Measurements from ENCODE around the gene GRP. TPM values are rescaled to one million over a fixed set of nuclear protein-coding genes. Genes with fewer than 3 reads are reported as not detected.

Gene GRP
- total and polyA plus RNA-seq, 5 donors from 2014 or later = not detected

DNA sequence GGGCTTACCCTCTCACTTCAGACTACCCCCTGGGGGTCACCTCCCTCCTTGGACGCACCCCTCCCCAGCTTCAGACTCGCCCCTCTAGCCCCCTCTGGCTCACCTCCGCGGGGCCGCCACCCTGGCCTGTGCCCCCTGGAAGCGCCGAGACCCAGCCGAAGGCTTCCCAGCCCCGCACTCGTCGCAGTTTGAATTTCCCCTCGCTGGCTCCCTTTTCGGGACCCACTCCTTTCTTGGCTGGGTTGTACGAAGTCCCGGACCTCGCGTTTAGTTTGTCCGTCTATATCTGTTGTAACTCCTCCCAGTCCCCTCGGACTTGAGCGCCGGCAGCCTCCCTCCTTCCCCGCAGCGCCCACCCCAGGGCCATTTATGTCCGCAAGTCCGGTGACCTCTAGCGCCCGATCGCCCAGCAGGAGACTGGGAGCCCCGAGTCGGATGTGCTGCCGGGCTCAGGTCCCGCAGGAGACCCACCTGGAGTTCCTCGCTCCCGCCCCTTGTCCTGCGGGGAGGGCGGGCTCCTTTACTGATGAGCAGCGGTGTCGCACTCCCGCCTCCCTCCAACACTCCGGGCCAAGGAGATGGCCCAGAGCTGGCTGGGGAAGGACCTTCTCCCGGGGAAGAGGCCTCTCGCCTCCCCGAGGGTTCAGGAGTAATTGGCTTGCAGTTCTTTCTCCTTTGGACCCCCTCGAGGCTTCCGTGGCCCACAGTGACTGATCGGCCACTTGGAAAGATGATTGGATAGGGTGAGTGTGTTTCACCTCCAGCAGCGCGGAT lies 54.0 kb downstream of the GRP start:
- Histone ChIP-seq H3K27ac (ENCODE audit: insufficient read depth, low read length, poor library complexity, severe bottlenecking) (no peak overlapping the region), H3K36me3 (ENCODE audit: control insufficient read depth, insufficient read depth, low read length) (no peaks in the 10 kb centered on the region), H3K4me3 (ENCODE audit: low read depth, low read length) (no peak overlapping the region), H3K4me1 (ENCODE audit: control insufficient read depth, insufficient read depth, low read length, poor library complexity, severe bottlenecking) (peaks cover 24% of the 10 kb centered on the region), H3K27me3 (ENCODE audit: control insufficient read depth, insufficient read depth, low read length) (peaks cover 55% of the 10 kb centered on the region), H3K9me3 (ENCODE audit: control insufficient read depth in 2 of 2, low read length in 2 of 2) (no peaks in the 10 kb centered on the region)
- H3K4me3 Mint-ChIP-seq = peak overlapping the region in 3 of 4 donors; percentile 36 to 83 (median 41)
- H3K4me1 Mint-ChIP-seq = peaks cover 5 to 23% (median 6%) of the 10 kb centered on the region in 4 donors
- ATAC-seq (ENCODE audit: low read depth in 2 of 2) = no peak
- peaks cover 0 to 7% (median 0%) of the 10 kb centered on the region in 7 donors for H3K9me3 Mint-ChIP-seq
- DNase-seq = no peak
- H3K36me3 Mint-ChIP-seq = no peaks in the 10 kb centered on the region
- H3K27me3 Mint-ChIP-seq = peaks cover 84% of the 10 kb centered on the region
- H3K27ac Mint-ChIP-seq = no peak overlapping the region

GRCh38 chr18:59274533-59274928 lies 54.6 kb downstream of the GRP start:
- H3K27ac ChIP-seq (ENCODE audit: insufficient read depth, low read length, poor library complexity, severe bottlenecking) = no peak overlapping the region
- H3K9me3 ChIP-seq (ENCODE audit: control insufficient read depth in 2 of 2, low read length in 2 of 2) = no peaks in the 10 kb centered on the region
- H3K27me3 ChIP-seq (ENCODE audit: control insufficient read depth, insufficient read depth, low read length) = peaks cover 55% of the 10 kb centered on the region
- Mint-ChIP-seq H3K27me3 (peaks cover 86% of the 10 kb centered on the region), H3K27ac (no peak overlapping the region), H3K4me1 (peaks cover 5 to 21% (median 6%) of the 10 kb centered on the region in 4 donors), H3K36me3 (no peaks in the 10 kb centered on the region), H3K9me3 (peaks cover 0 to 5% (median 0%) of the 10 kb centered on the region in 7 donors), H3K4me3 (peak overlapping the region in 2 of 4 donors; percentile 7 to 36)
- ATAC-seq (ENCODE audit: low read depth in 2 of 2) (no peak), DNase-seq (no peak)
- no peaks in the 10 kb centered on the region for H3K36me3 ChIP-seq (ENCODE audit: control insufficient read depth, insufficient read depth, low read length)
- peaks cover 21% of the 10 kb centered on the region for H3K4me1 ChIP-seq (ENCODE audit: control insufficient read depth, insufficient read depth, low read length, poor library complexity, severe bottlenecking)
- H3K4me3 ChIP-seq (ENCODE audit: low read depth, low read length) = no peak overlapping the region

DNA sequence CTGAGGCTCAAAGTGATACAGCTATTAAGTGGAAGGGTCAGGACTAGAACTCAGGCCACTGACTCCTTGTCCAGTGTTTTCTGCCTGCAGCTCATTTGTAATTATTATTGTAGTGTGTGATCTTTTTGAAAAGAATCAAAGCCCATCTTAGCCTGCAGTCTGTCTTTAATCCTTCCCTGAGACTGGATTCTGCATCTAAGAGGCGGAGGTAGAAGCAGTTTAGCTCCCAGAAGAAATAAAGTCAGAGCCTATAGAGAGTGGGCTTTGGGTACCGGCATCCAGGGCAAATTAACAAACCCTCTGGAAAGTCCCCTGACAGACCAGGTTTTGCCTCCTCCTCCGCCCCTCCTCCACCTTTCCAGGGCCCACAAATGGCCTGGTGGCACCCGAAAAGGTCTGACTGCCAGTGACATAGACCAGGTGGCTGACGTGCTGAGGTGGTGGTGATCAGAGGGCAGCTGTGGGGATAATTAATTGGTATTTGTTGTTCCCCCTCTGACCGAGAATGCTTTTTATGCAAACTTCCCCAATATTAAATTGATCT lies 55.5 kb downstream of the GRP start:
- Mint-ChIP-seq H3K4me1 (peaks cover 0 to 17% (median 2%) of the 10 kb centered on the region in 4 donors), H3K27ac (no peak overlapping the region), H3K36me3 (no peaks in the 10 kb centered on the region), H3K4me3 (no peak overlapping the region), H3K9me3 (peaks cover 0 to 2% (median 0%) of the 10 kb centered on the region in 7 donors), H3K27me3 (peaks cover 86% of the 10 kb centered on the region)
- Histone ChIP-seq H3K27me3 (ENCODE audit: control insufficient read depth, insufficient read depth, low read length) (peaks cover 48% of the 10 kb centered on the region), H3K27ac (ENCODE audit: insufficient read depth, low read length, poor library complexity, severe bottlenecking) (no peak overlapping the region), H3K36me3 (ENCODE audit: control insufficient read depth, insufficient read depth, low read length) (no peaks in the 10 kb centered on the region), H3K4me1 (ENCODE audit: control insufficient read depth, insufficient read depth, low read length, poor library complexity, severe bottlenecking) (peaks cover 20% of the 10 kb centered on the region), H3K4me3 (ENCODE audit: low read depth, low read length) (no peak overlapping the region), H3K9me3 (ENCODE audit: control insufficient read depth in 2 of 2, low read length in 2 of 2) (no peaks in the 10 kb centered on the region)
- no peak for ATAC-seq (ENCODE audit: low read depth in 2 of 2)
- no peak for DNase-seq

GRCh38 chr18:59276047-59276446 lies 56.1 kb downstream of the GRP start:
- DNase-seq = no peak
- H3K27me3 ChIP-seq (ENCODE audit: control insufficient read depth, insufficient read depth, low read length) = peaks cover 42% of the 10 kb centered on the region

DNA sequence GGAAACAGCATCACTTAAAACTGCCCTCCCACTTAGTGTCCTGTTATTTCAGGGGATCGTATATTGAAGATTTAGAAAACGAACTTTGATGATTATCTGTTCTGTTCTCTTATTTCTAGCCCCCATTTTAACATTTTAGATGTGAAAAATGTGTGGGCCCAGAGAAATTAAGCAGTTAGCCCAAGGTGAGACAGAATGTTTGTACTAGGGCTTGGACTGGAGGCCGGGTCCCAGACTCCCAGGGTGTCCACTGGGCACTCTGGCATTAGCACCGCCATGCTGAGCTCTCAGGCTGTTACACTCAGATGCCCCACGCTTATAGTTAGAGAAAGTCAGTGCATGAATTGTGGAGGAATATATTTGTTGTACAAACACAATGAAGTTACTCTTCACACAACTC lies 58.8 kb downstream of the GRP start:
- no peak overlapping the region for H3K4me3 Mint-ChIP-seq
- Histone ChIP-seq H3K36me3 (ENCODE audit: control insufficient read depth, insufficient read depth, low read length) (no peaks in the 10 kb centered on the region), H3K4me1 (ENCODE audit: control insufficient read depth, insufficient read depth, low read length, poor library complexity, severe bottlenecking) (no peaks in the 10 kb centered on the region), H3K27ac (ENCODE audit: insufficient read depth, low read length, poor library complexity, severe bottlenecking) (no peak overlapping the region), H3K9me3 (ENCODE audit: control insufficient read depth in 2 of 2, low read length in 2 of 2) (no peaks in the 10 kb centered on the region), H3K27me3 (ENCODE audit: control insufficient read depth, insufficient read depth, low read length) (peaks cover 32% of the 10 kb centered on the region), H3K4me3 (ENCODE audit: low read depth, low read length) (no peak overlapping the region)
- H3K36me3 Mint-ChIP-seq = no peaks in the 10 kb centered on the region
- no peak overlapping the region for H3K27ac Mint-ChIP-seq
- peaks cover 0 to 3% (median 0%) of the 10 kb centered on the region in 7 donors for H3K9me3 Mint-ChIP-seq
- DNase-seq (no peak), ATAC-seq (ENCODE audit: low read depth in 2 of 2) (no peak)
- H3K27me3 Mint-ChIP-seq = peaks cover 79% of the 10 kb centered on the region
- H3K4me1 Mint-ChIP-seq = peaks cover 0 to 9% (median 0%) of the 10 kb centered on the region in 4 donors

More at GRCh38 chr18:59276047-59276446, 56.1 kb downstream of the GRP start:
- no peak for ATAC-seq (ENCODE audit: low read depth in 2 of 2)
- no peaks in the 10 kb centered on the region for H3K36me3 Mint-ChIP-seq
- H3K27ac Mint-ChIP-seq = no peak overlapping the region
- Histone ChIP-seq H3K4me3 (ENCODE audit: low read depth, low read length) (no peak overlapping the region), H3K27ac (ENCODE audit: insufficient read depth, low read length, poor library complexity, severe bottlenecking) (no peak overlapping the region), H3K36me3 (ENCODE audit: control insufficient read depth, insufficient read depth, low read length) (no peaks in the 10 kb centered on the region), H3K9me3 (ENCODE audit: control insufficient read depth in 2 of 2, low read length in 2 of 2) (no peaks in the 10 kb centered on the region), H3K4me1 (ENCODE audit: control insufficient read depth, insufficient read depth, low read length, poor library complexity, severe bottlenecking) (peaks cover 20% of the 10 kb centered on the region)
- peaks cover 0 to 2% (median 0%) of the 10 kb centered on the region in 7 donors for H3K9me3 Mint-ChIP-seq
- peaks cover 86% of the 10 kb centered on the region for H3K27me3 Mint-ChIP-seq
- no peak overlapping the region for H3K4me3 Mint-ChIP-seq
- peaks cover 0 to 17% (median 1%) of the 10 kb centered on the region in 4 donors for H3K4me1 Mint-ChIP-seq

DNA sequence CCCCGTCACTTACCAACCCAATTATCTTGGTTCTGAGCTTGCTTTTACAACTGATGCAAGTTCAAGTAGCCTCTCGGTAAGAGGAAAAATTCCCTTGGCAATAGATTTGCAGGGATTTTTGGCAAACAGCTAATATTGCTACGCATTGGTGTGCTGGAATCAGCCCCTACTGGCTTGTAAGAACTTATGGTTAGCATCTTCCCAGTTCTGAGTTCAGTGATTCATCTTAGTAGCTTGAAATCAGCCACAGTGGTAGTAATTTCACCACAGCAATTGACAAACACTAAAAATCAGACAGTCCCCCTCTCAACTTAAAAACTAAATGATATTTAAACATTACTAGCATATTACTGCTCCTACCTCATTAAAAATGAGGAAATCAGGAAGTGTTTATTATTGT lies 59.2 kb downstream of the GRP start:
- ATAC-seq (ENCODE audit: low read depth in 2 of 2) = no peak
- Histone ChIP-seq H3K36me3 (ENCODE audit: control insufficient read depth, insufficient read depth, low read length) (no peaks in the 10 kb centered on the region), H3K4me1 (ENCODE audit: control insufficient read depth, insufficient read depth, low read length, poor library complexity, severe bottlenecking) (no peaks in the 10 kb centered on the region), H3K27ac (ENCODE audit: insufficient read depth, low read length, poor library complexity, severe bottlenecking) (no peak overlapping the region), H3K4me3 (ENCODE audit: low read depth, low read length) (no peak overlapping the region), H3K9me3 (ENCODE audit: control insufficient read depth in 2 of 2, low read length in 2 of 2) (no peaks in the 10 kb centered on the region), H3K27me3 (ENCODE audit: control insufficient read depth, insufficient read depth, low read length) (peaks cover 32% of the 10 kb centered on the region)
- H3K4me1 Mint-ChIP-seq = peaks cover 0 to 6% (median 0%) of the 10 kb centered on the region in 4 donors
- peaks cover 0 to 3% (median 0%) of the 10 kb centered on the region in 7 donors for H3K9me3 Mint-ChIP-seq
- DNase-seq = no peak
- H3K4me3 Mint-ChIP-seq = no peak overlapping the region
- no peak overlapping the region for H3K27ac Mint-ChIP-seq
- H3K27me3 Mint-ChIP-seq = peaks cover 79% of the 10 kb centered on the region
- H3K36me3 Mint-ChIP-seq = no peaks in the 10 kb centered on the region

DNA sequence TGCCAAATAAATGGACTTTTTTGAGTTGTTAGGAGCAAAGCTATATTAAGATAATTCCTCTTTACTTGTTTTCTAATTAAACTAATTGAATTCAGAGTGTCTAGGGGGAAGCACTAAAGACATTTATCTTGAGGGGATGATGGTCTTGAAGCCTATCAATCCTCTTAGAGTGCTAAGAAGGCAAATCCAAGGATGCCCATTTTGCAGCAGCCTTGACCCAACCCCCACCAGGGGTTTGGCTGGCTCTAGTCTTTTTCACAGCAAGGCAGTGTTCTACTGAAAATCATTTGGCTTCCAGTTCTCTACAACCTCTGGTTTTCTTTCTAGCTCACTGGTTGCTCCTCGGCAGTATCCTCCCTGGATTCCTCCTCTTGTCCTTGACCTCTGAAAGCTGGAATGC lies 59.8 kb downstream of the GRP start:
- DNase-seq (no peak), ATAC-seq (ENCODE audit: low read depth in 2 of 2) (no peak)
- H3K9me3 ChIP-seq (ENCODE audit: control insufficient read depth in 2 of 2, low read length in 2 of 2) = no peaks in the 10 kb centered on the region
- no peak overlapping the region for H3K4me3 Mint-ChIP-seq
- peaks cover 77% of the 10 kb centered on the region for H3K27me3 Mint-ChIP-seq
- peaks cover 0 to under 1% (median 0%) of the 10 kb centered on the region in 4 donors for H3K4me1 Mint-ChIP-seq
- no peak overlapping the region for H3K4me3 ChIP-seq (ENCODE audit: low read depth, low read length)
- H3K9me3 Mint-ChIP-seq = peaks cover 0 to 3% (median 0%) of the 10 kb centered on the region in 7 donors
- no peaks in the 10 kb centered on the region for H3K36me3 ChIP-seq (ENCODE audit: control insufficient read depth, insufficient read depth, low read length)
- no peaks in the 10 kb centered on the region for H3K4me1 ChIP-seq (ENCODE audit: control insufficient read depth, insufficient read depth, low read length, poor library complexity, severe bottlenecking)
- no peaks in the 10 kb centered on the region for H3K36me3 Mint-ChIP-seq
- H3K27ac Mint-ChIP-seq = no peak overlapping the region
- H3K27me3 ChIP-seq (ENCODE audit: control insufficient read depth, insufficient read depth, low read length) = peaks cover 28% of the 10 kb centered on the region
- no peak overlapping the region for H3K27ac ChIP-seq (ENCODE audit: insufficient read depth, low read length, poor library complexity, severe bottlenecking)
